Measurements from ENCODE around the gene GPR162. TPM values are rescaled to one million over a fixed set of nuclear protein-coding genes. Genes with fewer than 3 reads are reported as not detected.

Gene GPR162
- total and polyA plus RNA-seq, 5 donors, result 6.8 to 10.9 (median 8.1) TPM

GRCh38 chr12:6813363-6813762 lies 8.3 kb upstream of the GPR162 start:
- Histone ChIP-seq H3K27ac (ENCODE audit: low read length) (no peak overlapping the region), H3K9me3 (ENCODE audit: control insufficient read depth, low read length) (no peaks in the 10 kb centered on the region), H3K4me1 (ENCODE audit: control insufficient read depth, insufficient read depth, low read length) (no peaks in the 10 kb centered on the region), H3K27me3 (ENCODE audit: control insufficient read depth, insufficient read depth) (no peaks in the 10 kb centered on the region), H3K4me3 (ENCODE audit: low read length) (no peak overlapping the region)
- intact Hi-C loops (cut with DNase I), result no loop called here
- 59% methylated on average over 4 of the region's 4 CpGs for WGBS
- no peak for ATAC-seq
- no peak for DNase-seq

- Histone ChIP-seq H3K4me1 (ENCODE audit: control insufficient read depth, insufficient read depth, low read length) (no peaks in the 10 kb centered on the region), H3K9me3 (ENCODE audit: control insufficient read depth, low read length) (no peaks in the 10 kb centered on the region), H3K27ac (ENCODE audit: low read length) (no peak overlapping the region), H3K27me3 (ENCODE audit: control insufficient read depth, insufficient read depth) (no peaks in the 10 kb centered on the region), H3K4me3 (ENCODE audit: low read length) (no peak overlapping the region)
- WGBS, result 54% methylated on average over 3 of the region's 3 CpGs
- intact Hi-C loops (cut with DNase I), result no loop called here
- ATAC-seq (no peak), DNase-seq (no peak)
Measured at GRCh38 chr12:6816598-6816997, 5.0 kb upstream of the GPR162 start.

- 89% methylated on average over 8 of the region's 8 CpGs for WGBS
- intact Hi-C loops (cut with DNase I), result no loop called here
- Histone ChIP-seq H3K27ac (ENCODE audit: low read length) (no peak overlapping the region), H3K4me3 (ENCODE audit: low read length) (no peak overlapping the region), H3K4me1 (ENCODE audit: control insufficient read depth, insufficient read depth, low read length) (no peaks in the 10 kb centered on the region), H3K9me3 (ENCODE audit: control insufficient read depth, low read length) (no peaks in the 10 kb centered on the region), H3K27me3 (ENCODE audit: control insufficient read depth, insufficient read depth) (no peaks in the 10 kb centered on the region)
- no peak for DNase-seq
- no peak for ATAC-seq
Measured at GRCh38 chr12:6817098-6817497, 4.5 kb upstream of the GPR162 start.

GRCh38 chr12:6817662-6818157 lies 3.9 kb upstream of the GPR162 start:
- H3K9me3 ChIP-seq (ENCODE audit: control insufficient read depth, low read length), result no peaks in the 10 kb centered on the region

GRCh38 chr12:6818222-6818621 lies 3.4 kb upstream of the GPR162 start:
- H3K4me1 ChIP-seq (ENCODE audit: control insufficient read depth, insufficient read depth, low read length), result no peaks in the 10 kb centered on the region

More at GRCh38 chr12:6817662-6818157, 3.9 kb upstream of the GPR162 start:
- WGBS, result 85% methylated on average over 20 of the region's 20 CpGs
- Histone ChIP-seq H3K4me3 (ENCODE audit: low read length) (no peak overlapping the region), H3K27ac (ENCODE audit: low read length) (no peak overlapping the region), H3K27me3 (ENCODE audit: control insufficient read depth, insufficient read depth) (no peaks in the 10 kb centered on the region), H3K4me1 (ENCODE audit: control insufficient read depth, insufficient read depth, low read length) (no peaks in the 10 kb centered on the region)
- DNase-seq (no peak), ATAC-seq (no peak)
- intact Hi-C loops (cut with DNase I), result no loop called here

GRCh38 chr12:6818645-6819044 lies 3.0 kb upstream of the GPR162 start:
- no peak for ATAC-seq
- WGBS, result 73% methylated on average over 5 of the region's 5 CpGs

More at GRCh38 chr12:6818222-6818621, 3.4 kb upstream of the GPR162 start:
- H3K27me3 ChIP-seq (ENCODE audit: control insufficient read depth, insufficient read depth), result no peaks in the 10 kb centered on the region
- peak in 1 of 3 donors; percentile 43 for DNase-seq
- intact Hi-C loops (cut with DNase I), result no loop called here
- H3K9me3 ChIP-seq (ENCODE audit: control insufficient read depth, low read length), result no peaks in the 10 kb centered on the region
- no peak overlapping the region for H3K27ac ChIP-seq (ENCODE audit: low read length)
- no peak overlapping the region for H3K4me3 ChIP-seq (ENCODE audit: low read length)
- no peak for ATAC-seq
- 68% methylated on average over 10 of the region's 10 CpGs for WGBS

GRCh38 chr12:6819106-6820030 lies 2.3 kb upstream of the GPR162 start:
- Histone ChIP-seq H3K4me3 (ENCODE audit: low read length) (no peak overlapping the region), H3K27ac (ENCODE audit: low read length) (no peak overlapping the region), H3K9me3 (ENCODE audit: control insufficient read depth, low read length) (no peaks in the 10 kb centered on the region), H3K4me1 (ENCODE audit: control insufficient read depth, insufficient read depth, low read length) (no peaks in the 10 kb centered on the region), H3K27me3 (ENCODE audit: control insufficient read depth, insufficient read depth) (no peaks in the 10 kb centered on the region)
- DNase-seq (no peak), ATAC-seq (no peak)
- intact Hi-C loops (cut with DNase I), result loop anchor here in 3 of 4 donors (10.0 kb wide), 2 partner anchors 65 to 205 kb away; partner anchors contain the start of gene MLF2 (in 2 of the 3)
- WGBS, result 77% methylated on average over 13 of the region's 13 CpGs

More at GRCh38 chr12:6818645-6819044, 3.0 kb upstream of the GPR162 start:
- Histone ChIP-seq H3K4me3 (ENCODE audit: low read length) (no peak overlapping the region), H3K27me3 (ENCODE audit: control insufficient read depth, insufficient read depth) (no peaks in the 10 kb centered on the region), H3K27ac (ENCODE audit: low read length) (no peak overlapping the region), H3K4me1 (ENCODE audit: control insufficient read depth, insufficient read depth, low read length) (no peaks in the 10 kb centered on the region), H3K9me3 (ENCODE audit: control insufficient read depth, low read length) (no peaks in the 10 kb centered on the region)
- DNase-seq, result no peak
- intact Hi-C loops (cut with DNase I), result no loop called here

GRCh38 chr12:6820166-6820565 lies 1.5 kb upstream of the GPR162 start:
- intact Hi-C loops (cut with DNase I), result loop anchor here in 3 of 4 donors (10.0 kb wide), 2 partner anchors 65 to 205 kb away; partner anchors contain the start of gene MLF2 (in 2 of the 3)
- Histone ChIP-seq H3K27ac (ENCODE audit: low read length) (no peak overlapping the region), H3K4me3 (ENCODE audit: low read length) (no peak overlapping the region), H3K9me3 (ENCODE audit: control insufficient read depth, low read length) (no peaks in the 10 kb centered on the region), H3K4me1 (ENCODE audit: control insufficient read depth, insufficient read depth, low read length) (no peaks in the 10 kb centered on the region), H3K27me3 (ENCODE audit: control insufficient read depth, insufficient read depth) (no peaks in the 10 kb centered on the region)
- ATAC-seq (no peak), DNase-seq (no peak)
- WGBS, result 78% methylated on average over 5 of the region's 5 CpGs

GRCh38 chr12:6822426-6823135 lies 960 bp downstream of the GPR162 start:
- Histone ChIP-seq H3K27me3 (ENCODE audit: control insufficient read depth, insufficient read depth) (no peaks in the 10 kb centered on the region), H3K4me3 (ENCODE audit: low read length) (no peak overlapping the region), H3K4me1 (ENCODE audit: control insufficient read depth, insufficient read depth, low read length) (peaks cover 2% of the 10 kb centered on the region), H3K9me3 (ENCODE audit: control insufficient read depth, low read length) (no peaks in the 10 kb centered on the region), H3K27ac (ENCODE audit: low read length) (no peak overlapping the region)
- intact Hi-C loops (cut with DNase I), result loop anchor here in 3 of 4 donors (10.0 kb wide), 2 partner anchors 68 to 208 kb away; partner anchors contain the start of gene MLF2 (in 2 of the 3)
- no peak for ATAC-seq
- 65% methylated on average over 7 of the region's 7 CpGs for WGBS
- DNase-seq, result no peak

- WGBS, result 77% methylated on average over 12 of the region's 12 CpGs
- Histone ChIP-seq H3K9me3 (ENCODE audit: control insufficient read depth, low read length) (no peaks in the 10 kb centered on the region), H3K27me3 (ENCODE audit: control insufficient read depth, insufficient read depth) (no peaks in the 10 kb centered on the region), H3K27ac (ENCODE audit: low read length) (no peak overlapping the region), H3K4me3 (ENCODE audit: low read length) (no peak overlapping the region), H3K4me1 (ENCODE audit: control insufficient read depth, insufficient read depth, low read length) (peaks cover 2% of the 10 kb centered on the region)
- intact Hi-C loops (cut with DNase I), result loop anchor here in 3 of 4 donors (2.0 to 10.0 kb wide), 3 partner anchors 69 to 209 kb away; partner anchors contain the start of gene MLF2 (in 2 of the 3)
- DNase-seq (no peak), ATAC-seq (no peak)
Measured at GRCh38 chr12:6823182-6824084, 1.8 kb downstream of the GPR162 start.
